ENCODE results near the gene ZNF460.
"Not testable (repeated sequence)": the region's sequence is repeated elsewhere in the genome, so short reads cannot be mapped to it uniquely, and the experiment has no call there.

Gene ZNF460

GRCh38 chr19:57280165-57280961 is at the start of gene ZNF460:
ZNF460 (plus strand) TSS chr19:57280485; CDS start chr19:57280807, 322 bp downstream.
- peak; percentile 98 for DNase-seq

GRCh38 chr19:57231686-57232085 is 48.6 kb upstream of the ZNF460 start:
- DNase-seq, result no peak

- no peak for DNase-seq
Measured at GRCh38 chr19:57233207-57233606, 47.1 kb upstream of the ZNF460 start.

- no peak for DNase-seq
Measured at GRCh38 chr19:57239982-57240310, 40.3 kb upstream of the ZNF460 start.

GRCh38 chr19:57240311-57241090 is 39.8 kb upstream of the ZNF460 start, which contains the start of gene ZNF805:
ZNF805 (plus strand) TSS chr19:57240632; CDS start chr19:57240892, 260 bp downstream.
- DNase-seq, result peak; percentile 97

- DNase-seq, result no peak
Measured at GRCh38 chr19:57241176-57241575, 39.1 kb upstream of the ZNF460 start.

GRCh38 chr19:57242821-57243220 is 37.5 kb upstream of the ZNF460 start:
- DNase-seq, result no peak

- no peak for DNase-seq
Measured at GRCh38 chr19:57244513-57244912, 35.8 kb upstream of the ZNF460 start.

GRCh38 chr19:57245066-57245465 is 35.2 kb upstream of the ZNF460 start:
- no peak for DNase-seq

- no peak for DNase-seq
Measured at GRCh38 chr19:57245959-57246358, 34.3 kb upstream of the ZNF460 start.

GRCh38 chr19:57248646-57249045 is 31.6 kb upstream of the ZNF460 start:
- DNase-seq, result no peak

GRCh38 chr19:57249329-57249728 is 31.0 kb upstream of the ZNF460 start:
- DNase-seq, result no peak

GRCh38 chr19:57253767-57254166 is 26.5 kb upstream of the ZNF460 start:
- DNase-seq, result not testable (repeated sequence)

GRCh38 chr19:57262044-57262443 is 18.2 kb upstream of the ZNF460 start:
- DNase-seq, result no peak

- no peak for DNase-seq
Measured at GRCh38 chr19:57263244-57263741, 17.0 kb upstream of the ZNF460 start.

GRCh38 chr19:57267291-57267690 is 13.0 kb upstream of the ZNF460 start:
- DNase-seq, result no peak

- DNase-seq, result no peak
Measured at GRCh38 chr19:57269515-57270250, 10.6 kb upstream of the ZNF460 start.

GRCh38 chr19:57271280-57271679 is 9.0 kb upstream of the ZNF460 start:
- DNase-seq, result no peak

- DNase-seq, result no peak
Measured at GRCh38 chr19:57273014-57273413, 7.3 kb upstream of the ZNF460 start.

- no peak for DNase-seq
Measured at GRCh38 chr19:57276430-57276829, 3.9 kb upstream of the ZNF460 start.

- DNase-seq, result not testable (repeated sequence)
Measured at GRCh38 chr19:57278481-57278880, 1.8 kb upstream of the ZNF460 start.

GRCh38 chr19:57279418-57280164 is 694 bp upstream of the ZNF460 start:
- peak; percentile 88 for DNase-seq
